Measurements from ENCODE around the gene LRP1-AS. TPM values are rescaled to one million over a fixed set of nuclear protein-coding genes. Genes with fewer than 3 reads are reported as not detected.

LRP1-AS gene
- polyA plus RNA-seq, 1 donor (not counting 4 experiments of a cell fraction or from before 2014, with no cell fraction given), result not detected

DNA sequence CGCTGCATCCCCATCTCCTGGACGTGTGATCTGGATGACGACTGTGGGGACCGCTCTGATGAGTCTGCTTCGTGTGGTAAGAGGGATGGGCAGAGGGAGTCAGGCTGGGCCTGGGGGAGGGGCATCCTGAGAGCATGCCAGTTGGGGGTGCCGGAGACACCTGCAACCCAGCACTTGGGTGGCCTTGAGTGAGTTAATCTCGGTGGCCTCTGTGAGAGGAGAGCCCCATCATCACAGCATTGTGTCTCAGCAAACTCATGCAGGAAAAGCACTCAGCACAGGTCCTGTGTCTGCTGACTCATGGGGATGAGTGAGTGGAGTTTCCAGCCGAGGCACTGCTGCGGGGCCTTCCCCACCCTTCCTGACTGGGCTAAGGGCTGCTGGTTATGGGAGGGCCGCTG is 19.6 kb upstream of the LRP1-AS start:
- TF ChIP-seq EZH2 (IDR thresholded peaks at IDR 0.05; ENCODE audit: low read length), result no peak
- TF ChIP-seq, protein P1, sequence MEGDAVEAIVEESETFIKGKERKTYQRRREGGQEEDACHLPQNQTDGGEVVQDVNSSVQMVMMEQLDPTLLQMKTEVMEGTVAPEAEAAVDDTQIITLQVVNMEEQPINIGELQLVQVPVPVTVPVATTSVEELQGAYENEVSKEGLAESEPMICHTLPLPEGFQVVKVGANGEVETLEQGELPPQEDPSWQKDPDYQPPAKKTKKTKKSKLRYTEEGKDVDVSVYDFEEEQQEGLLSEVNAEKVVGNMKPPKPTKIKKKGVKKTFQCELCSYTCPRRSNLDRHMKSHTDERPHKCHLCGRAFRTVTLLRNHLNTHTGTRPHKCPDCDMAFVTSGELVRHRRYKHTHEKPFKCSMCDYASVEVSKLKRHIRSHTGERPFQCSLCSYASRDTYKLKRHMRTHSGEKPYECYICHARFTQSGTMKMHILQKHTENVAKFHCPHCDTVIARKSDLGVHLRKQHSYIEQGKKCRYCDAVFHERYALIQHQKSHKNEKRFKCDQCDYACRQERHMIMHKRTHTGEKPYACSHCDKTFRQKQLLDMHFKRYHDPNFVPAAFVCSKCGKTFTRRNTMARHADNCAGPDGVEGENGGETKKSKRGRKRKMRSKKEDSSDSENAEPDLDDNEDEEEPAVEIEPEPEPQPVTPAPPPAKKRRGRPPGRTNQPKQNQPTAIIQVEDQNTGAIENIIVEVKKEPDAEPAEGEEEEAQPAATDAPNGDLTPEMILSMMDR (optimal IDR thresholded peaks at IDR 0.05 in 1 of 3, IDR thresholded peaks at IDR 0.05 in 1 of 3, conservative IDR thresholded peaks at IDR 0.05 in 1 of 3; ENCODE audit: extremely low read depth in 1 of 3, insufficient read depth in 2 of 3, low read length in 3 of 3), result no peak
- Histone ChIP-seq H3K9me3 (ENCODE audit: control insufficient read depth, low read depth, low read length) (no peaks in the 10 kb centered on the region), H3K4me3 (ENCODE audit: control insufficient read depth in 2 of 3, extremely low read depth in 1 of 3, insufficient read depth in 2 of 3, low read depth in 1 of 3, low read length in 3 of 3) (no peak overlapping the region), H3K79me2 (ENCODE audit: control insufficient read depth, insufficient read depth, low read length) (no peaks in the 10 kb centered on the region), H3K27ac (ENCODE audit: control insufficient read depth, insufficient read depth, low read length) (peak overlapping the region; percentile 69), H3K4me1 (ENCODE audit: control insufficient read depth, extremely low read depth, insufficient read depth, low read length) (peaks cover 49% of the 10 kb centered on the region), H3K9ac (ENCODE audit: control insufficient read depth, extremely low read depth, insufficient read depth, low read length) (peak overlapping the region; percentile 43), H3K4me2 (ENCODE audit: control insufficient read depth, extremely low read depth, insufficient read depth, low read depth, low read length) (no peak overlapping the region), H2AFZ (ENCODE audit: control insufficient read depth, low read length) (no peak overlapping the region), H4K20me1 (ENCODE audit: control insufficient read depth, extremely low read depth, insufficient read depth, low read length) (no peaks in the 10 kb centered on the region), H3K36me3 (ENCODE audit: control insufficient read depth in 2 of 2, extremely low read depth in 1 of 2, insufficient read depth in 2 of 2, low read length in 2 of 2) (peaks cover 0 to 16% of the 10 kb centered on the region in 2 experiments), H3K9me1 (ENCODE audit: control insufficient read depth, extremely low read depth, insufficient read depth, low read length) (no peaks in the 10 kb centered on the region), H3K27me3 (ENCODE audit: control insufficient read depth, extremely low read depth, insufficient read depth, low read length) (no peaks in the 10 kb centered on the region)
- peak; percentile 85 for DNase-seq (ENCODE audit: low read depth, low spot score)
- peak; percentile 98 for FAIRE-seq
- dilution Hi-C loops (cut with MboI; ENCODE audit: extremely low pct_ligation_motif_present, low sequenced_read_pairs), result no loop called here

DNA sequence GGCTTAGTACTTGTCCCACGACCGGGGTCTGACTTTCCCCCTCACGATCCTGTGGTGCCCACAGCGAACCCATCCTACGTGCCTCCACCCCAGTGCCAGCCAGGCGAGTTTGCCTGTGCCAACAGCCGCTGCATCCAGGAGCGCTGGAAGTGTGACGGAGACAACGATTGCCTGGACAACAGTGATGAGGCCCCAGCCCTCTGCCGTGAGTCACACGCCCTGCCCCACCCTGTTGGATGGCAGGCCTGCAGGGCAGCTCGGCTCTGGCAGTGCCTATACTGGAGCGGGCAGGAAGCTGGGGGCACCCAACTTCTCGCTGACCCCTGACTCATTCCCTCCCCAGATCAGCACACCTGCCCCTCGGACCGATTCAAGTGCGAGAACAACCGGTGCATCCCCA is 18.3 kb upstream of the LRP1-AS start:
- FAIRE-seq (peak; percentile 90), DNase-seq (ENCODE audit: low read depth, low spot score) (peak; percentile 58)
- Histone ChIP-seq H3K9me3 (ENCODE audit: control insufficient read depth, low read depth, low read length) (no peaks in the 10 kb centered on the region), H3K9ac (ENCODE audit: control insufficient read depth, extremely low read depth, insufficient read depth, low read length) (peak overlapping the region; percentile 43), H3K79me2 (ENCODE audit: control insufficient read depth, insufficient read depth, low read length) (no peaks in the 10 kb centered on the region), H3K36me3 (ENCODE audit: control insufficient read depth in 2 of 2, extremely low read depth in 1 of 2, insufficient read depth in 2 of 2, low read length in 2 of 2) (peaks cover 0 to 18% of the 10 kb centered on the region in 2 experiments), H3K4me2 (ENCODE audit: control insufficient read depth, extremely low read depth, insufficient read depth, low read depth, low read length) (peak overlapping the region; percentile 48), H3K27me3 (ENCODE audit: control insufficient read depth, extremely low read depth, insufficient read depth, low read length) (no peaks in the 10 kb centered on the region), H3K4me3 (ENCODE audit: control insufficient read depth in 2 of 3, extremely low read depth in 1 of 3, insufficient read depth in 2 of 3, low read depth in 1 of 3, low read length in 3 of 3) (no peak overlapping the region), H2AFZ (ENCODE audit: control insufficient read depth, low read length) (no peak overlapping the region), H3K9me1 (ENCODE audit: control insufficient read depth, extremely low read depth, insufficient read depth, low read length) (no peaks in the 10 kb centered on the region), H4K20me1 (ENCODE audit: control insufficient read depth, extremely low read depth, insufficient read depth, low read length) (no peaks in the 10 kb centered on the region), H3K4me1 (ENCODE audit: control insufficient read depth, extremely low read depth, insufficient read depth, low read length) (peaks cover 38% of the 10 kb centered on the region), H3K27ac (ENCODE audit: control insufficient read depth, insufficient read depth, low read length) (peak overlapping the region; percentile 57)
- dilution Hi-C loops (cut with MboI; ENCODE audit: extremely low pct_ligation_motif_present, low sequenced_read_pairs), result no loop called here
- no peak for TF ChIP-seq EZH2 (IDR thresholded peaks at IDR 0.05; ENCODE audit: low read length)
- TF ChIP-seq, protein P1 (optimal IDR thresholded peaks at IDR 0.05 in 1 of 3, IDR thresholded peaks at IDR 0.05 in 1 of 3, conservative IDR thresholded peaks at IDR 0.05 in 1 of 3; ENCODE audit: extremely low read depth in 1 of 3, insufficient read depth in 2 of 3, low read length in 3 of 3), result no peak

Measured in keratinocyte (primary cell).